CD4-positive, alpha-beta T cell treated with Interferon gamma for 1 hour (primary cell): ENCODE measurements around the gene CEL.
"Not testable (repeated sequence)": the region's sequence is repeated elsewhere in the genome, so short reads cannot be mapped to it uniquely, and the experiment has no call there.

Source experiments
- DNase-seq: peaks from one replicate; pipeline ENCODE4 v3.0.0-alpha.2; 2020

Gene CEL

DNA sequence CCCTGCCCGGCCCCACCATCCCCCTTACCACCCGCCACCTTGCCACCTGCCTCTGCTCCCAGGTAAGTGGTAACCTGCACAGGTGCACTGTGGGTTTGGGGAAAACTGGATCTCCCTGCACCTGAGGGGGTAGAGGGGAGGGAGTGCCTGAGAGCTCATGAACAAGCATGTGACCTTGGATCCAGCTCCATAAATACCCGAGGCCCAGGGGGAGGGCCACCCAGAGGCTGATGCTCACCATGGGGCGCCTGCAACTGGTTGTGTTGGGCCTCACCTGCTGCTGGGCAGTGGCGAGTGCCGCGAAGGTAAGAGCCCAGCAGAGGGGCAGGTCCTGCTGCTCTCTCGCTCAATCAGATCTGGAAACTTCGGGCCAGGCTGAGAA lies at the start of gene CEL:
Gene CEL, plus strand, starts transcription at position 218 of the 382 bp plus-strand sequence. Its CDS starts 22 bp downstream, at position 240.
- not testable (repeated sequence) for DNase-seq

DNA sequence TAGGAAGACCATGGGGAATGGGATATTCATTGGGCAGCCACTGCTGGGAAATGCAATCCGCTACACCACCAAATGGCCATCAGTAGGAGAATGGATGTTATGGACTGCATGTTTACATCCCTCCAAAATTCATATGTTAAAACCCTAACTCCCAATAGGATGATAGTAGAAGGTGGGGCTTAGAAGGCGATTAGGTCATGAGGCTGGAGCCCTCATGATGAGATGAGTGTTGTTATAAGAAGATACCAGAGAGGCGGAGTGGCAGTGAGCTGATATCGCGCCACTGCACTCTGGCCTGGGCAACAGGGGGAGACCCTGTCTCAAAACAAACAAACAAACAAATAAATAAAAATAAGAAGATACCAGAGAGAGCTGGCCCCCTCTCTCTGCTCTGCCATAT lies 47.1 kb upstream of the CEL start:
- no peak for DNase-seq

DNA sequence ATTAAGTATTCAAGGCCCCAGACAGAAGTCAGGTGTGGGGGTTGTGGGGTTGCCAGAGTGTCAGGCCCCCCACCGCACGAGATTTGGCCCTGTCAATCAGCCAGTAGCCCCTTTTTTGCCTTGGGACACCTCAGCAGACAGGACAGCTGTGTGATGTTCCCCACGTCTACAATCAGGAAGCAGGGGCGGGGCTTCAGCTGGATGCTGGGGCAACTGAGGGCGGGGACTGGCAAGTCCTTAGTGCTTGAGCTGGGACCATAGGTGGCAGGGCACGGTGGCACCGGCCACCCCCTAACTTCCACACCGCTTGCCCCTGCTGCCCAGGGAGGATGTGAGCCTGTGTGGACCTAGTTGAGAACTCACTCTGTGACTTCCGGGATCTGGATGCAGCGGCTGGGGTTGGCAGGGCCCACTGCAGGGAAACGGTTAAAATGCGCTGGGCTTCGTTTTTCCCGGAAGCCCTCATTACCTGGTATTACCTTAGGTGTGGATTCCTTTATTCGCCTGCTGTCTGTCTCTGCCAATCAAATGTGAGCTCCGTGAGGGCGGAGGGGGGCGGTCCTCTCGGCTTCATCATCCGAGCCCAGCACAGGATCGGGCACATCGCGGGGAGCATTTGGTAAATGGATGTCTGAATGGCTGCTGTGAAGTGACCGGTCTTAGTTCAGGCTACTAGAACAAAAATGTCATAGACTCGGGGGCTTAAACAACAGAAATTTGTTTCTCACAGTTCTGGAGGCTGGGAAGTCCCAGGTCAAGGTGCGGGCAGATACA lies 38.5 kb upstream of the CEL start:
- peak; percentile 15 for DNase-seq

DNA sequence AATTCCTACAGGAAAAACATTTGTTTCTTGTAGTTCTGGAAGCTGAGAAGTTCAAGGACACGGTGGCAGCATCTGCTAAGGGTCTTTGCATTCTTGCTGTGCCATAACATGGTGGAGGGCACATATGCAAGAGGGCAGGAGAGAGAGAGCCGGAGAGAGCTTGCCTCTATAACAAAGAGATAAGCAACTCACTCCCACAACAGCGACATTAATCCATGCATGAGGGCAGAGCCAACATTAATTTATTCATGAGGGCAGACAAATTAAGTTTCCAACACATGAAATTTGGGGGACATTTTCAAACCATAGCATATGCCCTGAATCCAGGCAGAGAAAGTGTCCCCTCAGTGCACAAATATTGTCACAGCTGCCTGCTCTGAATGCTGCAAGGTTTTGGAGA lies 35.4 kb upstream of the CEL start:
- no peak for DNase-seq

DNA sequence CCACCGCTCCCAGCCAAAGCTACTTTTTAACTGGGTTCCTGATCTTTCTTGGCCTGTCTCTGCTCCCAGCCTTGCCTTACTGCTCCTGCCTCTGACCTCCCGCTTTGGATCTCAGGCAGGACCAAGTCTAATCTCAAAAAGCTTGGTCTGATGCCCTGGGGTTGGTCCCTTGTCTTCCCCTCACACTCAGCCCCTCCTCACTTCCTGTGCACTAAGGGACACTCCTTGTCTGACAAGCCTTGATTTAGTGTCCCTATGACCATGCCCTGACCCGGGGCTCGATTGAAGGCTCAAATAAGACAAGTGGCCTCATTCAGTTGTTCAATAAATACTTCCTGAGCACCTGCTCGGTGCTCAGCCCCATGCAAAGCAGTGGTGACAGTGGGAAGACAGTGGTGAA lies 34.6 kb upstream of the CEL start:
- no peak for DNase-seq

DNA sequence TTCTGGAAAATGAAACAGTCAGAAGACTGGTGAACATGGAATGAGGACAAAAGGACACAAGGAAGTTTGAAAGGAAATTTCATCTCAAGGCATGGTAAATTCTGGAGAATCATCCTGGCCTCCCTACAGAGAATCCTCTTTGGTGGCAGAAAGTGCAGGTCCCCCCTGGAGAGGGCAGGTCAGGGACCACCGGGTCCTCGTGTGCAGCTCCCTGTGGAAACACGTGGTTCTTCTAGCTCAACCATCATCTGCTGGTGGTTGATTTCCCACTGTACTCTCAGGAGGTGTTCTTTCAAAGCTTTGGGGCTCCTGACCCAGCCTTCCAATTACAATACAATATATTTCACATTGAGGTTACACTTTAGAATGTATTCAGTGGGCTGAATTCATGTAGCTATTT lies 33.6 kb upstream of the CEL start:
- no peak for DNase-seq

DNA sequence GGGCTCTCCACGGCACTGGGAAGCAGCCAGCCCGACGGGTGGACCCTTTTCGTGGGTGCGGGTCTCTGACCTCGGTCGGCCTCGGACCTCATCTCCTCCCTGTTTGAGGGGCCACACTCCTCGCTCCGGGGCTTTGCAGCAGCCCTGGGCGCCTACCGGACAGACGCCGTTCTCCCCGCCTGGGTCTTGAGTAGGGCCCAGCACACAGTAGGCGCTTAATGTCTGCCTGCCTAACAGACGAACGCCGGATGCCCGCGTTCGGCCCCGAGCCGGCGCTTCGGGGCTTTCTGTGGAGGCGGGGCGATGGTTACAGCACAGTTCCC lies 31.8 kb upstream of the CEL start:
- no peak for DNase-seq

DNA sequence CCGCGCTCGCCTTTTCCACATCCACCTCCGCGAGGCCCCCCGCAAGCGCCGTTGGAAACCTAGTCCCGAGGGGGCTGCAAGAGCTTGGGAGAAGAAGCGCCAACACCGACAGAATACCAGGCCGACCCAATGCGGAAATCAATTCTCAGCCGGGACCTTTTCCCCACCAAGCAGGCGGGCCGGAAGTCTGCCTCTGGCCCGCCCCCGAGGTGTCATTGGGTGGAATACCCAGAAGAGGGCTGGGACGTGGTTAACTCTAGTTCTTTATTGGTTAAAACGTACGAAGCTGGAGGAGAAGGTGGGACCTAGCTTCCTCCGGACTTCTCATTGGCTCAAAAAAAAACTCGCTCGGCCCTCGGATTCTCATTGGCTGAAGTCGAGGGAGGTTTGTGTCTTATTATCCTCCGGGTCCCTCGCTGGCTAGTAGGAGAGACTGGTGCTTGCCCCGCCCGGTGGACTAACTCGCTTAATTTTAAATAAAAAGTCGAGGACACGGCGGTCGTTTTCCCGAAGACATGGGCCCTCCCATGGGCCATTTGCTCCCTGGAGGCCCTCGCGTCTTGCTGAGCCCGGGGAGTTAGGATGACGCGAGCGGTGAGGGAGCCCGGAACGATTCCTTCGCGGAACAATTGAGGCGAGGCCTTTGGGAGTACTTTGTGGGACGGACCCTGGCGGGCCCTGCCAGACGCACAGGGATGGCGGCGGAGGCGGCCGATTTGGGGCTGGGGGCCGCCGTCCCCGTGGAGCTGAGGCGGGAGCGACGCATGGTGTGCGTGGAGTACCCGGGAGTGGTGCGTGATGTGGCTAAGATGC lies 31.3 kb upstream of the CEL start, which contains the start of gene GTF3C5:
Gene GTF3C5, plus strand, starts transcription at position 681 of the 813 bp plus-strand sequence. Its CDS starts 15 bp downstream, at position 696.
- DNase-seq, result peak; percentile 94

DNA sequence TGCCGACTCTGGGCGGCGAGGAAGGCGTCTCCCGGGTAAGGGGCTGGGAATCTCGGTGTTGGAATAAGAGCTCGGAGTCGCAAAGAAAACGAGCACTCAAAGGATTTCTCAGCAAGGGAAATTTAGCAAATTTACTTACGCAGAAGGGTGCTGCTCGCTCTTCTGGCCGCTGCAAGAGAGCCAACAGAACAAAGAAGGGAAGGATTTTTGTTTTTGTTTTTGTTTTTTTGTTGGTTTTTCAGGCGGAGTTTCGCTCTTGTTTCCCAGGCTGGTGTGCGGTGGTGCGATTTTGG lies 30.7 kb upstream of the CEL start:
- DNase-seq, result no peak

DNA sequence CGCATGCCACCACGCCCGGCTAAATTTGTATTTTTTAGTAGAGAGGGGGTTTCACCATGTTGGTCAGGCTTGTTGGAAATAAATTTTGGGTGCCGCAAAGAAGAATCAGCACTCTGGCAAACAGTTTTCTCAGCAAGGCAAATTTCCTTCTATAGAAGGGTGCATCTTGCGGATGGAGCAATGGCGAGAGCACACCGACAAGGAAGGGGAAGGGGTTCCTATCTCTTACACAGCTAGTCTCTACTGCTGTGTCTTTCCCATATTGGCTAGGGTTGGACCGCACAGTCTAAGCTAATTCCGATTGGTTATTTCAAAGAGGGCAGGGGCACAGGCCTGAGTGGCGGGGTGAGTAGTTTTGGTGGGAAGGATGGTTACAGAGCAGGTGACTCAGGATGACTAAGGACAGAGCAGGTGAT lies 30.3 kb upstream of the CEL start:
- no peak for DNase-seq

DNA sequence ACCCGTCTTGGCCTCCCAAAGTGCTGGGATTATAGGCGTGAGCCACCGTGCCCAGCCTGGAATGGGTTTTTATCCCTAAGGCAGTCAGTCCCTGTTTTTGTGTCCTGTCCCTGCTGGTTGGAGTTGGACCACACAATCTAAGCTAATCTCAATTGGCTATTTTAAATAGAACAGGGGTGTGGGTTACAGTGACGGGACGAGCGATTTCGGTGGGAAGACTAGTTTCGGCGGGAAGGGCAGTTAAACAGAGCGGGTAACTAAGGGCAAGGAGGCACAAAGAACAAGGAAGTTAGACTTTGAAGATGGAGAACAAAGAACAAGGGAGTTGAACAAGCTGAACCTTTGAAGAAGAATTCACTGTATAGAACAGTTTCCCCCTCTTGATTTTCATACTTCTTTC lies 29.6 kb upstream of the CEL start:
- no peak for DNase-seq

DNA sequence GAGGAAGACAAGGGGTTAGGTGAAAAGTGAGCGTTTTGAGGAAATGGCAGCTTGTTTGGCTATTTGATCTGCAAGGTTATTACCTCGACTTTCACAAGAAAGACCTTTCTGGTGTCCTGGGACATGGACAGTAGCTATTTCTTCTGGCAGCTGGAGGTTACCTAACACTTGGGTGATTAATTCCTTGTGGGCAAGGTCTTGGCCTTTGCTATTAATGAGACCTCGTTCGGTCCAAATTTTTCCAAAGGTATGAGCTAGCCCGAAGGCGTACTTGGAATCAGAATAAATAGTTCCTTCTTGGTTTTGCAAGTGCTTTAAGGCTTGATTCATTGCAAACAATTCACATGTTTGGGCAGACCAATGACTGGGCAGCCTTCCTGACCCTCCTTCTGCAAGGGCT lies 26.1 kb upstream of the CEL start:
- no peak for DNase-seq

DNA sequence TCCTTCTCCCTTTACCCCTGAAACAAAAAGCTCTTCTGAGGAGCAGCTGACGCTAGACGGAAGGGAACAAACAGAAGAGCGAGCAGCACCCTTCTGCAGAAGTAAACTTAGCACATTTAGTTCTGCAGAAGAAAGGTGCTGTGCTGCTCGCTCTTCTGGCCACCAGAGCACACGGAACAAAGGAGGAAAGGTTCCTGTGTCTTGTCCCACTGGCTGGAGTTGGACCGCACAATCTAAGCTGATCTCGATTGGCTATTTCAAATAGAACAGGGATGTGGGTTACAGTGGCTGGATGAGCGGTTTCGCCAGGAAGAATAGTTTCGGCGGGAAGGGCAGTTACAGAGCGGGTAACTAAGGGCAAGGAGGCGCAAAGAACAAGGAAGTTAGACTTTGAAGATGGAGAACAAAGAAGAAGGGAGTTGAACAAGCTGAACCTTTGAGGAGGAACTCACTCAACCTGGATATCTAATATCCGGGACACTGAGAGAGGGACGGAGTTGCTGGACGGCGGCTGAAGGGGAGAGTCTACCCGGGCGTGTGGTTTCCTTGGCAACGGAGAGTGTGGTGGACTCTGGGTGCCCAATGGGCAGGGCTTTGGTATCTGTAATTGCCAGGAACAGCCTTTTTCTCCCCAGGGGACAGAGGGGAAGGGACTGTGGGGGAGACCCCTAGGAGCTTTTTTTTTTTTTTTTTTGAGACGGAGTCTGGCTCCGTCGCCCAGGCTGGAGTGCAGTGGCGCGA lies 23.8 kb upstream of the CEL start:
- no peak for DNase-seq

DNA sequence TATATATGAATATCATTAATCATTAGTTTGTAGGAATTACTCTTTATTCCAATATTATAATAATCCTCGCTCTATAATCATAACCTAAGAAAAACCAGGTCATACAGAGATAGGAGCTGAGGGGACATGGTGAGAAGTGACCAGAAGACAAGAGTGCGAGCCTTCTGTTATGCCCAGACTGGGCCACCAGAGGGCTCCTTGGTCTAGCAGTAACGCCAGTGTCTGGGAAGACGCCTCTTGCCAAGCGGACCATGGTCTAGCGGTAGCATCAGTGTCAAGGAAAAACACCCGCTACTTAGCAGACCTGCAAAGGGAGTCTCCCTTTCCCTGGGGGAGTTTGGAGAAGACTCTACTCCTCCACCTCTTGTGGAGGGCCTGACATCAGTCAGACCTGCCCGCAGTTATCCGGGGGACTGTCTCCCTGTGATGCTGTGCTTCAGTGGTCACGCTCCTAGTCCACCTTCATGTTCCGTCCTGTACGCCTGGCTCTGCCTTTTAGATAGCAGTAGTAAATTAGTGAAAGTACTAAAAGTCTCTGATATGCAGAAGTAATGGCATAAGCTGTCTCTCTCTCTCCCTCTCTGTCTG lies 20.8 kb upstream of the CEL start:
- peak; percentile 23 for DNase-seq

DNA sequence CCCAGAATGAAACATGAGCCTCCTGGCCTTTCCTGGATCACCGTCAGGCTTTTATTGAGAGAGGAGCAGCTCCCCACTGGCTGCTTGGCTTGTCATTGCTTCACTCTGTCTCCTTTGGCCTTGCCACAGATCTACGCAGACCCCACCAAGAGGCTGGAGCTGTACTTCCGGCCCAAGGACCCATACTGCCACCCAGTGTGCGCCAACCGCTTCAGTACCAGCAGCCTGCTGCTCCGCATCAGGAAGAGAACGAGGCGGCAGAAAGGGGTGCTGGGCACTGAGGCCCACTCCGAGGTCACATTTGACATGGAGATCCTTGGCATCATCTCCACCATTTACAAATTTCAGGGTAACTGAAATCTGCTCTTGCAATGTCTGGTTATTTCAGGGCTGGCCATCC lies 19.8 kb upstream of the CEL start:
- DNase-seq, result no peak

DNA sequence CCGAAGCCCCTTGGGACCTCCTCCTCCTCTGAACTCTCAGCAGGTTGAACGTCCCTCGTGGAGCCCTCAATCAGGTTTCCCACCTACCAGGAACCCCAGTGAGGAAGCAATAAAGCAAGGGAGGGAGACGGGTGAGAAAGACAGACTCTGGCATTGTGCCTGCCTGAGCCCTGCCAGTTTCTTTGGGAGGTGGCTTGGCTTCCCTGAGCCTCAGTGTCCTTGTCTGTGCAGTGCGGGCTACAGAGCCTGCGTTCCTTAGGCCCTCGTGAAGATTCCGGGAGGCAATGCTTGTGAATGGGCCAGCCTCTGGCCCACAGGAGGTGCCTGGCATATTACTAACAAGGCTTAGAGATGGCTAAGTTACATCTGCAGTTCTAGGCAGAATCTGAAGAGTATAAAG lies 19.1 kb upstream of the CEL start:
- no peak for DNase-seq

DNA sequence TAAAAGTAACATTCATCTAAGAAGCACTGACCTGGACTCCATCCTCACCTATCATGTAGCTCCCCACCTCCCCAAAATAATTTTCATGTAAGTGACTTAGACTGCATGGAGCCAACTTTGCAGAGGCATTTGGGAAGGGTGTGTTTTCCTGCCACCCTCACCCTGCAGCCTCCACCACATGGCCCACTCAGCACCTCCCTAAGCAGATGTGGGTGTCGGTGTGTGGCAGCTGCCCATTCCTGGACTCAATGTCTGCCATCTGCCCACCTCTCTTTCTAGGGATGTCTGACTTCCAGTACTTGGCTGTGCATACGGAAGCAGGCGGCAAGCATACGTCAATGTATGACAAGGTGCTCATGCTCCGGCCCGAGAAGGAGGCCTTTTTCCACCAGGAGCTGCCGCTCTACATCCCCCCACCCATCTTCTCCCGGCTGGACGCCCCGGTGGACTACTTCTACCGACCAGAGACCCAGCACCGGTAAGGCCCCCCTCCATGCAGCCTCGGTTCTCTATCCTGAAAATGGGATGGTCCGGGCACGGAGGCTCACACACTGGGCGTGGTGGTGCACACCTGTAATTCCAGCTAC lies 18.2 kb upstream of the CEL start:
- DNase-seq, result no peak

DNA sequence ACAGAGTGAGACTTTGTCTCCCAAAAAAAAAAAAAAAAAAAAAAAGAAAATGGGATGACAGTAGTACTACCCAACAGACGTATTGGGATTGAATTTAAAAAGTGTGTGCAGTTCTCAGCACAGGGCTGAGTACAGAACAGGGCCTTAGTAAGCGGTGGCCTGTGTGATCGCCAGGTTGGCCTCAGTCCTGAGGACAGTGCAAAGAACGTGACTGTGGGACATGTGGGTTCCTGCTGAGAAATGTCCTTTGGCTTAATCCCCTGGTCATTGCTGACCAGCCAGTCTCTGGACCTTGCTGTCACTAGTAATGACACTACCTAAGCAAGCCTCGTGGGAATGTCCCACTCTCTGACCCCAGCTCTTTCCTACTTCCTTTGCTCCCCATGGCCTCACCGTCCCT lies 17.7 kb upstream of the CEL start:
- DNase-seq, result no peak

DNA sequence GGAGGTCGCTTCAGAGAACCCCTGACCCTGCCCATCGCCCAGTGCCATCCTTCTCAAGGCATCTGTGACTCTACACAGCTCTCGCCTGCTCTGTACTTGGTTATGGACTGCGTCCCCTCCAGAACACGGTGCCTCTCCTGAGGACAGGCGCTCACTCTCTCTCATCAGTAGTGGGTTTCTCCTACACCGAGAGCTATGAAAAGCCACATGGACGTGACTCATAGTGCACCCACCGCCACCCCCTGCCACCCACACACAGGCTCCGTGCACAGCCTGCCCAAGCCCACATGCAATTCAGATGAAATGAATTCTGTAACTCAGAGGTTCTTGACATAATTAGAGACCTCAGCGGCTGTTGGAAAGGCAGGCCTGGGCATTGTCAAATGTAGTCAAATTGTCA lies 17.1 kb upstream of the CEL start:
- no peak for DNase-seq

DNA sequence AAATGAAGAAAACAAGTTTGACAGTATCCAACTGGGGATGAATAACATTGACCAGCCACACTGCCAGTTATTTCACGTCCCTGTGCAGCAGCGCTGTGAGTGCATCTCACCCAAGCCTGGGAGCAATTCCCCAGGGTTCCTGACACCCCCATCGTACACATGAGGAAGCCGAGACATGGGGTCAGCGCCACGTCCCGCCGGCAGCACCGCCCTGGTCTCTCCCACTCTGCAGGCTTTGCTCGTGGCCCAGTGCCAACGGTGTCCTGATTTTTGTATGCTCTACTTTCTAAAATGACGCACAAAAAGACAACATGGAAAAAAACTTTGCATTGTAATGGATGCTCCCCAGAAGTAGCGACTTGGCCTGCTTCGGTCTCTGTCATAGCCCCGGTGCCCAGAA lies 16.6 kb upstream of the CEL start:
- no peak for DNase-seq

DNA sequence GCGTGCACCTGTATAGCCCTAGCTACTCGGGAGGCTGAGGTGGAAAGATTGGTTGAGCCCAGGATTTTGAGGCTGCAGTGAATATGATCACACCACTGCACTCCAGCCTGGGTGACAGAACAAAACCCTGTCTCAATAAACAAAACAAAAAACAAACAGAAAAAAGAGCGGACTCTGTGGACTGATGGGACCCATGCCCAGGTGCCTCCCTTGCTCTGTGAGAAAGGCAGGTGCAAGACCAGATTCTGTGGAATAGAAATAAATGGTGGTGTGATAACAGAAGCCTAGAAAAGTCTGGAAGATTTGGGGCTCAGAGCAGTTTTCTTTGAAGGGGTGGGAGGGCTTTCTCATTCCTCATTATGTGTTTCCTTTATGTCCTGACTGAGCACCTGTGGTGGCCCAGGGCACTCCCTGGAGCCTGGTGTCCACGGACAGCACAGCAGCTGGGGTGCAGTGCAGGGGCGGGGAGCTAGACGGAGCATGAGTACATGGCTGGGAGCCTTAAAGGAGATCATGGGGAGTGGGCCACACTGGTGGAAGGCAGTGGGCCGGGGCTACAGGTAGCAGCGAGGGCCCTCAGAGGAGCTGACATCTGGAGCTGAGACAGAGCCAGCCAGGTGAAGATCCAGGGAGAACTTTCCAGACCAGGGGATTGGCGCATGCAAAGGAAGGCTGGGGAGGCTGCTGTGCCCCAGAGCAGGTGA lies 15.4 kb upstream of the CEL start:
- no peak for DNase-seq

DNA sequence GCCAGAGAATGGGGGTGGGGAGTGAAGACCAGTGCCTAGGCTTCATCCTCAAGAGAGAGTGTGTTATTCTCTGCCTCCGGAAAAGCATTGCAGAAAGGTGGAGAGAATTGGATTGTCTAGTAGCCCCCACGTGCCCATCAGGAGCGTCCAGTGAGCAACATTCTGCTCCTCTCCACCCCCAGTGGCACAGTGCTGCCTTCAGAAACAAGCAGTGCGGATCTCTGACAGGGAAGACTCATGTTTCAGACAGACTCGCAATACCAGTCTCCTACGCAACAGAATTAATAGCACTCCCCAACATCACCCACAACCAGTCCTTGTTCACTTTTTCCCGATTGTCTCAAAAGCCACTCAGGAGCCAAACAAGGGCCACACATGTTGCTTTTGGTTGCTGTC lies 14.9 kb upstream of the CEL start:
- DNase-seq, result no peak

DNA sequence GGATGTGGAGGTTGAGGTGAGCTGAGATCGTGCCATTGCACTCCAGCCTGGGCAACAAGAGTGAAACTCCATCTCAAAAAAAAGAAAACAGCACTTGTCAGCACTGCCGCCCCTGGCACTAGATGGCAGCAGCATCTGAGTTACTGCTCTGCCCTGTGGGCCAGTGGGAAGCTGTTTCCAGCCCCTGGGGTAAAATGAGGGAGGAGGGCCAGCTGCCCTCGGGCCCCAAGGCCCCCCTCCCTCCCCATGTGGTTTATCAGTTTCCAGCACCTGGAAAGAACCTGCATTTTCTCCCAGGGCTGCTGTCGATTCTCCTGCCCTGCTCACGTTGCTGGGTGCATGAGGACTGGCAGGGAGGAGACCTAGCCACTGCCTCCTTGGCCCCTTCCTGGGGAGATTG lies 13.2 kb upstream of the CEL start:
- peak; percentile 18 for DNase-seq
